Mesendoderm (in vitro differentiated cells): ENCODE measurements around the gene ACBD4.

Experiments
- DNase-seq: peaks from one replicate; pipeline ENCODE4 v3.0.0; 2013
- H2AK5ac ChIP-seq: 2 replicates; pipeline ENCODE4 v1.6.1; 2013; ENCODE audit warnings: low read length, inconsistent platforms
- H2BK120ac ChIP-seq: 2 replicates; pipeline ENCODE4 v1.6.1; 2013; ENCODE audit warnings: low read depth, mild to moderate bottlenecking, low read length, moderate library complexity, mixed read lengths
- H2BK15ac ChIP-seq: replicated peaks from 2 replicates; pipeline ENCODE4 v1.6.1; 2013; ENCODE audit warnings: low read depth, mild to moderate bottlenecking, moderate library complexity
- H2BK5ac ChIP-seq: 2 replicates; pipeline ENCODE4 v1.6.1; 2013; ENCODE audit warnings: low read length, inconsistent platforms
- H3K18ac ChIP-seq: 2 replicates; pipeline ENCODE4 v1.6.1; 2013; ENCODE audit warnings: mild to moderate bottlenecking, low read length, mixed read lengths
- H3K23ac ChIP-seq: one replicate; pipeline ENCODE4 v1.6.1; 2013; ENCODE audit warnings: low read length
- H3K27ac ChIP-seq: 2 replicates; pipeline ENCODE4 v1.5.1; 2013; ENCODE audit warnings: low read depth, mild to moderate bottlenecking, inconsistent platforms, low read length, moderate library complexity
- H3K27me3 ChIP-seq: 2 replicates; pipeline ENCODE4 v1.6.1; 2013; ENCODE audit warnings: low read length, control low read depth, mild to moderate bottlenecking, inconsistent platforms; ENCODE audit not compliant: insufficient read depth, poor library complexity
- H3K36me3 ChIP-seq: 2 replicates; pipeline ENCODE4 v1.6.1; 2013; ENCODE audit warnings: low read length, inconsistent platforms; ENCODE audit not compliant: control insufficient read depth, insufficient read depth
- H3K4ac ChIP-seq: one replicate; pipeline ENCODE4 v1.6.1; 2013; ENCODE audit warnings: low read depth, mild to moderate bottlenecking, low read length, moderate library complexity
- H3K4me1 ChIP-seq: 2 replicates; pipeline ENCODE4 v1.6.1; 2013; ENCODE audit warnings: low read depth, low read length, inconsistent platforms; ENCODE audit not compliant: control insufficient read depth
- H3K4me2 ChIP-seq: 2 replicates; pipeline ENCODE4 v1.6.1; 2013; ENCODE audit warnings: low read length
- H3K4me3 ChIP-seq: 2 replicates; pipeline ENCODE4 v1.5.1; 2013; ENCODE audit warnings: mild to moderate bottlenecking, low read length
- H3K56ac ChIP-seq: one replicate; pipeline ENCODE4 v1.6.1; 2013; ENCODE audit warnings: low read length
- H3K79me1 ChIP-seq: 2 replicates; pipeline ENCODE4 v1.6.1; 2013; ENCODE audit warnings: low read length, inconsistent platforms
- H3K79me2 ChIP-seq: 2 replicates; pipeline ENCODE4 v1.6.1; 2013; ENCODE audit warnings: mild to moderate bottlenecking, low read length; ENCODE audit not compliant: control insufficient read depth, insufficient read depth
- H3K9ac ChIP-seq: 2 replicates; pipeline ENCODE4 v1.6.1; 2013; ENCODE audit warnings: low read length, inconsistent platforms
- H4K5ac ChIP-seq: one replicate; pipeline ENCODE4 v1.6.1; 2013; ENCODE audit warnings: low read length
- H4K8ac ChIP-seq: one replicate; pipeline ENCODE4 v1.6.1; 2013; ENCODE audit warnings: low read depth, mild to moderate bottlenecking, control low read depth, low read length, moderate library complexity
- WGBS: extraction: QIAGEN DNeasy Blood & Tissue Kit; methylation state at CpG from one replicate; pipeline ENCODE4 v1.1.7; 2013; ENCODE audit warnings: low lambda C conversion rate, missing lambda C conversion rate; ENCODE audit not compliant: insufficient coverage; ENCODE audit errors: extremely low coverage; 5-methylcytosine and 5-hydroxymethylcytosine counted together

Gene ACBD4

DNA sequence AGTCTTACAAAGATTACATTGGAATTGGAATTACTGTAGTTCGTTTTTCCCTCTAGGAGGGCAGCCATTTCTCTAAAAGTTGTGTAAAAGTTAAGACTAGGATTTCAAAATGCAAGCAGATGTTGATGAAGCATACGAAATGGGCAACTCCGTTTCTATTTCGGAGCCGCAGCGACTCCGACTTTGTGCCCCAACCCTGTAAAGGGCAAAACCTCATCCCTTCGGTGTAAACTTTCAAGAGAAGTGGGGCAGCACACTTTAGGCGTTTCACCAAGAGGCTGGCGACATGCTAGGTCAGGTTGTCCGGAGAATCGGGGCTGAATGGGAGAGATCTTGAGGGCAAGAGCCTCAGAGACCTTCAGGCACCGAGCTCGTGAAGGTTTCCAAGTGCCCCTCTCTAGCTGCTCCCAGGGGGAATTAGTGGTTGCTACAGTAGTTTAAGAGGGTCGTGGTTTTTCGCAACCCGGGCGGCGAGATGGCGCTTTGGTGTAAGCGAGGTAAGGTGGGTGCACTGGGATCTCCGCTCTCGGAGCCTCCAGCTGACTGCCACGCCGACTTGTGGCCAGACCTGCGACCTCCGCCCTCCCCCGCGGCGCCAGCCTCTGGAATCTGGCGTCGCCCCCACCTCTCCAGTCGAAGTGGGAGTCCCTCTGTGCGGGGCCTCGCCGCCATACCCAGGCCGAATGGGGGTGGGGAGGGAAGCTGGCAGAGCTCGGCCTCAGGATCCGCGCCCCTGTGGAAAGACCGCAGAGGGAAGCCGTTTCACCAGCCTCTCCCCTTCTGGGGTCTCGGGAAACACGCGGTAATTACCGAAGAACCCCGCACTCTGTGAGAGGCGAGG, 25.2 kb downstream of the ACBD4 start:
- H3K27me3 ChIP-seq: no peaks in the 10 kb centered on the region
- no peaks in the 10 kb centered on the region for H3K79me1 ChIP-seq
- no peaks in the 10 kb centered on the region for H3K36me3 ChIP-seq
- H3K27ac ChIP-seq: peak overlapping the region; percentile 96
- H2AK5ac ChIP-seq: peak overlapping the region; percentile 79
- H4K8ac ChIP-seq: peak overlapping the region; percentile 87
- H2BK5ac ChIP-seq: peak overlapping the region; percentile 95
- H2BK15ac ChIP-seq: no peak overlapping the region
- no CpG with 5 or more reads among the region's 48 CpGs for WGBS
- peak overlapping the region; percentile 92 for H3K18ac ChIP-seq
- H4K5ac ChIP-seq: peak overlapping the region; percentile 14
- peak overlapping the region; percentile 31 for H2BK120ac ChIP-seq
- peak overlapping the region; percentile 92 for H3K4me2 ChIP-seq
- peak overlapping the region; percentile 83 for H3K23ac ChIP-seq
- peaks cover 7% of the 10 kb centered on the region for H3K4me1 ChIP-seq
- H3K9ac ChIP-seq: peak overlapping the region; percentile 100
- peak overlapping the region; percentile 86 for H3K4me3 ChIP-seq
- no peaks in the 10 kb centered on the region for H3K79me2 ChIP-seq
- peak overlapping the region; percentile 97 for H3K4ac ChIP-seq
- peak overlapping the region; percentile 98 for H3K56ac ChIP-seq
- peak; percentile 97 for DNase-seq

DNA sequence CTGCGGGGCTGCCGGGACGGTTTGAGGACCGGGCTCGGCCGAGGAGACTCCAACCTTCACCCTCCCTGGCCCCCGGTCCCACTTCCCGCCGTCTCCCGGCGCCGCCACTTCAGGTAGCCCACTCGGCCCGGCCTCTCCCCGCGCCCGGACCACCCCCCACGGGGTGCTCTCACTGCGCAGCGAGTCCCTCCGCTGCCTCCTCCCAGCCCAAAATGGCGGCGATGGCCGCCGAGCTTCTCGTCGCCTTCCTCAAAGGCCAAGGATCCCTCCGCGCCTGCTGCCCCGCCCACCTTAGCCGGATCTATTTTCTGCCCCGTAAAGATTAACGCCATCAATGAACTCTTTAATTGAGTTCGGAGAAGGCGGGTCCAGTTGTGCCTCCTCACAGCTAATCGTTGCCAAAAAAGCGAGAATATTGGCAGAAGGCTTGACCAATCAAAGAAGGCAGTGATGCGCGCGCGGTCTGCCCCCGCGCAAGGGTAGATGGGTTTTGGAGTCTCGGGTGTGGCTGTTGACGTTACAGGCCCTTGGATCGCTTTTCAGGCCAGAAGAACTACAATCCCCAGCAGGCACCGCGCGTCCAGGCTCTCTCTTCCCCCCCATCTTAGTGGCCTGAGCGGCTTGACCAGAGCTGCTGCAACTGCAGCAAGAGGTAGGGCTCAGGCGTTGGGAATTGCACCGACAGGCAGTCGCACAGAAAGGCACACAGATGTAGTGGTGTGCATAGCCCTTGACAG, 26.0 kb downstream of the ACBD4 start, which contains the start of gene HEXIM2:
HEXIM2 (plus strand) TSS at position 588 of the 737 bp plus-strand sequence. CDS start 919 bp downstream, outside the sequence.
- Histone ChIP-seq H3K79me1 (no peaks in the 10 kb centered on the region), H3K4me3 (peak within 1 kb of the TSS; percentile 86), H3K4ac (peak within 1 kb of the TSS; percentile 97), H2BK15ac (no peak within 1 kb of the TSS), H3K9ac (peak within 1 kb of the TSS; percentile 100), H3K4me2 (peak within 1 kb of the TSS; percentile 92), H4K5ac (peak within 1 kb of the TSS; percentile 0), H3K4me1 (peaks cover 7% of the 10 kb centered on the region), H3K36me3 (no peaks in the 10 kb centered on the region), H4K8ac (peak within 1 kb of the TSS; percentile 87), H2BK120ac (peak within 1 kb of the TSS; percentile 31), H3K27me3 (no peaks in the 10 kb centered on the region), H2BK5ac (peak within 1 kb of the TSS; percentile 95), H2AK5ac (peak within 1 kb of the TSS; percentile 80), H3K23ac (peak within 1 kb of the TSS; percentile 83), H3K79me2 (no peaks in the 10 kb centered on the region), H3K18ac (peak within 1 kb of the TSS; percentile 92), H3K56ac (peak within 1 kb of the TSS; percentile 98), H3K27ac (peak within 1 kb of the TSS; percentile 96)
- DNase-seq: peak; percentile 100
- WGBS: no CpG with 5 or more reads among the region's 53 CpGs

DNA sequence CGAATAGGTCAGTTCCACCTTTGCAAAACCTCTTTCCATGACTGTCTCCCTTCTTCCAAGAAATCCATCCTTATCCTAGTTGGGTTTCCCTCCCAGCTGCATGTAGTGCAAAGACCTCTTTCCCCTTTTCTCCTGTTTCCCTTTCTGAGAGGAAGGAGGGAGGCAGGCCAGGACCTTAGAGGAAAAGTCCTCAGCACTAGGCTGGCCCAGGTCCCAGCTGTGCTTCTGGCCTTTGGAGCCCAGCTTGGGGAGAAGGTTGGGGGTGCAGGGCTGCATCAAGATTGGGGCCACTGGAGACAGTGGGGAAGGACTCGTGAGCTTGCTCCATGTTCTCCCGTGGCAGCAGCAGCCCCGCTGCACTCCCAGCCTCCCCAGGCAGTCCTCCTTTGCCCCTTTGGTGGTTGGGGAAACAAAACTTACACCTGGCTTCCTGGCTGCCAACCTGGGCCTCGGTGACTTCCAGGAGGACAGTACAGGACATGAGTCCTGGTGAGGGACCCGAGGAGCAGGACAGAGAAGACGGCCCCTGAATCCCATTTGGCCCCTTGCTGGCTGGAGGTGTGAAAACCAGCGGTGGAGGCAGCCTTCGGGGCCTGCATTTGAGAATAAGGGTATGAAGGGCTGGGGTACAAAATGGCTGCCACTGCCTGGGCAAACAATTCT, 26.7 kb downstream of the ACBD4 start:
- peak overlapping the region; percentile 23 for H2BK5ac ChIP-seq
- peak overlapping the region; percentile 84 for H3K9ac ChIP-seq
- H2AK5ac ChIP-seq: peak overlapping the region; percentile 80
- H3K27ac ChIP-seq: peak overlapping the region; percentile 34
- DNase-seq: no peak
- no peak overlapping the region for H3K18ac ChIP-seq
- peak overlapping the region; percentile 57 for H3K4me2 ChIP-seq
- no peaks in the 10 kb centered on the region for H3K36me3 ChIP-seq
- H2BK15ac ChIP-seq: no peak overlapping the region
- no peak overlapping the region for H2BK120ac ChIP-seq
- H3K79me2 ChIP-seq: no peaks in the 10 kb centered on the region
- H3K4me1 ChIP-seq: peaks cover 7% of the 10 kb centered on the region
- H4K8ac ChIP-seq: no peak overlapping the region
- no peaks in the 10 kb centered on the region for H3K79me1 ChIP-seq
- no peaks in the 10 kb centered on the region for H3K27me3 ChIP-seq
- no peak overlapping the region for H3K4me3 ChIP-seq
- peak overlapping the region; percentile 93 for H3K56ac ChIP-seq
- peak overlapping the region; percentile 11 for H3K4ac ChIP-seq
- no peak overlapping the region for H3K23ac ChIP-seq
- WGBS: no CpG with 5 or more reads among the region's 9 CpGs
- H4K5ac ChIP-seq: peak overlapping the region; percentile 0

DNA sequence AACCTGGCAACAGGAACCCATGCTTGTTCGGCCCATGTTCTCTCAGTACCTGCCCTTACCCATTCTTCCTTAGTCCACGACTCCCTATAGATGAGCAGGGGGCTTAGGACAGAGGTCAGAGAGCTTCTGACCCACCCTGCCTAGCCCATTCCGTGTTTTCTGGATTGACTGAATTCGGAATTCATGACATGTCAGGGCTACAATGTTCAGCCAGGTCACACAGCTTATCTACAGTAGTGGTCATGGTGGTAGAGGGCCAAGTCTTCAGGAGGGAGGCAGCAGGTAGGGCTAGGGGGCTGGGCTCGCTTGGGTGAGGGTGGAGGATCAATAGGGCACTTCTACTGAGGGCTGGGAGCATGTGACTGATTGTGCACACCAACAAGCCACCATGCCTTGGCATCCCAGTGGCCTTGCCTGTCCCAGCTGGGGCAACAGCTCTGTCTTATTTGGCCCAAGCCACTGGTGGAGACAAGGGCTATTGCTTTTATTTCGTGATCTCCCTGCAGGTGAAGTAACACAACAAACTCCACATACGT, 29.3 kb downstream of the ACBD4 start:
- peaks cover 7% of the 10 kb centered on the region for H3K4me1 ChIP-seq
- H3K9ac ChIP-seq: no peak overlapping the region
- no peaks in the 10 kb centered on the region for H3K36me3 ChIP-seq
- H3K79me1 ChIP-seq: no peaks in the 10 kb centered on the region
- WGBS: no CpG with 5 or more reads among the region's 7 CpGs
- H4K5ac ChIP-seq: no peak overlapping the region
- DNase-seq: no peak
- no peak overlapping the region for H3K4me2 ChIP-seq
- no peak overlapping the region for H4K8ac ChIP-seq
- no peak overlapping the region for H3K27ac ChIP-seq
- no peak overlapping the region for H2AK5ac ChIP-seq
- H3K4ac ChIP-seq: no peak overlapping the region
- H3K18ac ChIP-seq: no peak overlapping the region
- no peak overlapping the region for H3K23ac ChIP-seq
- H2BK120ac ChIP-seq: no peak overlapping the region
- H2BK5ac ChIP-seq: no peak overlapping the region
- H3K79me2 ChIP-seq: no peaks in the 10 kb centered on the region
- no peak overlapping the region for H3K56ac ChIP-seq
- H3K27me3 ChIP-seq: no peaks in the 10 kb centered on the region
- no peak overlapping the region for H2BK15ac ChIP-seq
- H3K4me3 ChIP-seq: no peak overlapping the region

DNA sequence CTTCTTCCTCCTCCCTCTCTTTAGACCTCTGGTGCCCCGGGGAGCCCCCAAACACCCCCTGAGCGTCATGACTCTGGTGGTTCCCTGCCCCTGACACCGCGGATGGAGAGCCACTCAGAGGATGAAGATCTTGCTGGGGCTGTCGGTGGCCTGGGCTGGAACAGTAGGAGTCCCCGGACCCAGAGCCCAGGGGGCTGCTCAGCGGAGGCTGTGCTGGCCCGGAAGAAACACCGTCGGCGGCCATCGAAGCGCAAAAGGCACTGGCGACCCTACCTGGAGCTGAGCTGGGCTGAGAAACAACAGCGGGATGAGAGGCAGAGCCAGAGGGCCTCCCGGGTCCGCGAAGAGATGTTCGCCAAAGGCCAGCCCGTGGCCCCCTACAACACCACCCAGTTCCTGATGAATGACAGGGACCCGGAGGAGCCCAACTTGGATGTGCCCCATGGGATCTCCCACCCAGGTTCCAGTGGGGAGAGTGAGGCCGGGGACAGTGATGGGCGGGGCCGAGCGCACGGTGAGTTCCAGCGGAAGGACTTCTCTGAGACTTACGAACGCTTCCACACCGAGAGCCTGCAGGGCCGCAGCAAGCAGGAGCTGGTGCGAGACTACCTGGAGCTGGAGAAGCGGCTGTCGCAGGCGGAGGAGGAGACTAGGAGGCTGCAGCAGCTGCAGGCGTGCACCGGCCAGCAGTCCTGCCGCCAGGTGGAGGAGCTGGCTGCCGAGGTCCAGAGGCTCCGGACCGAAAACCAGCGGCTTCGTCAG, 33.7 kb downstream of the ACBD4 start:
- no peak overlapping the region for H2AK5ac ChIP-seq
- no CpG with 5 or more reads among the region's 43 CpGs for WGBS
- H3K4me3 ChIP-seq: no peak overlapping the region
- H3K4me1 ChIP-seq: peaks cover 20% of the 10 kb centered on the region
- no peak overlapping the region for H3K4ac ChIP-seq
- H3K23ac ChIP-seq: no peak overlapping the region
- H3K79me1 ChIP-seq: no peaks in the 10 kb centered on the region
- no peak overlapping the region for H3K27ac ChIP-seq
- H3K9ac ChIP-seq: no peak overlapping the region
- H4K8ac ChIP-seq: no peak overlapping the region
- DNase-seq: no peak
- no peak overlapping the region for H3K56ac ChIP-seq
- H3K18ac ChIP-seq: no peak overlapping the region
- no peak overlapping the region for H2BK15ac ChIP-seq
- H3K79me2 ChIP-seq: no peaks in the 10 kb centered on the region
- no peak overlapping the region for H2BK120ac ChIP-seq
- no peak overlapping the region for H4K5ac ChIP-seq
- no peaks in the 10 kb centered on the region for H3K36me3 ChIP-seq
- H2BK5ac ChIP-seq: no peak overlapping the region
- no peak overlapping the region for H3K4me2 ChIP-seq
- no peaks in the 10 kb centered on the region for H3K27me3 ChIP-seq
